Thyroid gland (tissue), 4 donors: Measurements from ENCODE around the gene PFN3.
"Not testable (repeated sequence)": the region's sequence is repeated elsewhere in the genome, so short reads cannot be mapped to it uniquely, and the experiment has no call there.

Source experiments
- CTCF ChIP-seq, 6 experiments: fragments of 200-600 bp in 3 of 6; fragments of 450-650 bp in 3 of 6; sonication (generic) in 3 of 6; IDR thresholded peaks; one replicate each; pipeline ENCODE4 v1.5.1; 2016 to 2019; ENCODE audit warnings: antibody characterized with exemption in 6 of 6, mild to moderate bottlenecking in 2 of 6, inconsistent platforms in 1 of 6, moderate library complexity in 1 of 6
- POLR2A ChIP-seq, 2 donors: fragments of 450-650 bp; IDR thresholded peaks; one replicate each; pipeline ENCODE4 v1.6.1; 2017; ENCODE audit warnings: antibody characterized with exemption in 2 of 2, mild to moderate bottlenecking in 2 of 2, moderate library complexity in 1 of 2

GRCh38 chr5:177375516-177375915 is 24.9 kb downstream of the PFN3 start:
- not testable (repeated sequence) for TF ChIP-seq CTCF, POLR2A (IDR thresholded peaks at IDR 0.05)
